HG02870 (cell line): ENCODE measurements around the gene GRIP2.

Source experiments
- ATAC-seq: cut with Tn5 transposase; IDR thresholded peaks from one replicate; pipeline ENCODE4 v1.9.1; 2021; ENCODE audit warnings: mild to moderate bottlenecking, moderate library complexity; ENCODE audit not compliant: unreplicated experiment

GRIP2 gene

DNA sequence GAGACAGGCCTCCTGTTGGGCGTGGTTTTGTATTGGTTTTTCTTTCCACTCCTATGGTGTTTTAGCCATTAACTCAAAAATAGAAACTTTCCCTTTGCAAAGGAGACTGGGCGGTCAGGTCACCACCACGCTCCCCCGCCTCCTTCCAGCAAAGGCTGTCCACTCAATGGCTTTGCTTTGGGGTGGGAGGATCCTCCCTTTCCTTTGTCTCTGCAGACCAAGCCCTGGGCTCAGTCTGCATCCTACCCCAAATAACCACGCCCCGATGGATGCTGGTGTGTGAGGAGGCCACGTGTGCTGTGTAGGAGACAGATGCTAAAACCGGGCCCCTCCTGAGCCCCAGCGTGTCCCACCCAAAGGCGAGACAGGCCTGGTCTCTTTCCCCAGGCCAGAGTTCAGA, 68.5 kb downstream of the GRIP2 start:
- ATAC-seq: no peak

DNA sequence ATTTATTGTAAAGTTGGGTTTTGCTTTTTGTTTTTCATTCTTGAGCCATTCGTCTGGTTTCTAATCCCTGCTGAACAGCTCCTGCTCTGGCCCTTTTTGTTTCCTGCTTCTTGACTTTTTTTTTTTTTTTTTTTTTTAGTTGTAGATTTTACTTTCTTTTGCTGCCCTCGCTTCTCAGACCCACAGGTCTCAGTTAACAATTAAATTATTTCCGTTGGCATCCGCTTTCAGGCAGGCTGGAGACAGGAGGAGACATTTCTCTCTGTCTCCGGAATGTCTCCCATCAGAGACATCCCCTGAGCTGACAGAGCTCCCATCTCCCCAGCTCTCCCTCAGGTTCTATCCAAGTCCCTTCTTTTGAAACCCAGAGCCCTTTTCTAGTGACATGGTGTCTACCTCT, 69.1 kb downstream of the GRIP2 start:
- no peak for ATAC-seq

- no peak for ATAC-seq
These were observed 69.7 kb downstream of the GRIP2 start for GRCh38 chr3:14470461-14470860.

- ATAC-seq: no peak
These were observed 71.5 kb downstream of the GRIP2 start for GRCh38 chr3:14468621-14468981.

DNA sequence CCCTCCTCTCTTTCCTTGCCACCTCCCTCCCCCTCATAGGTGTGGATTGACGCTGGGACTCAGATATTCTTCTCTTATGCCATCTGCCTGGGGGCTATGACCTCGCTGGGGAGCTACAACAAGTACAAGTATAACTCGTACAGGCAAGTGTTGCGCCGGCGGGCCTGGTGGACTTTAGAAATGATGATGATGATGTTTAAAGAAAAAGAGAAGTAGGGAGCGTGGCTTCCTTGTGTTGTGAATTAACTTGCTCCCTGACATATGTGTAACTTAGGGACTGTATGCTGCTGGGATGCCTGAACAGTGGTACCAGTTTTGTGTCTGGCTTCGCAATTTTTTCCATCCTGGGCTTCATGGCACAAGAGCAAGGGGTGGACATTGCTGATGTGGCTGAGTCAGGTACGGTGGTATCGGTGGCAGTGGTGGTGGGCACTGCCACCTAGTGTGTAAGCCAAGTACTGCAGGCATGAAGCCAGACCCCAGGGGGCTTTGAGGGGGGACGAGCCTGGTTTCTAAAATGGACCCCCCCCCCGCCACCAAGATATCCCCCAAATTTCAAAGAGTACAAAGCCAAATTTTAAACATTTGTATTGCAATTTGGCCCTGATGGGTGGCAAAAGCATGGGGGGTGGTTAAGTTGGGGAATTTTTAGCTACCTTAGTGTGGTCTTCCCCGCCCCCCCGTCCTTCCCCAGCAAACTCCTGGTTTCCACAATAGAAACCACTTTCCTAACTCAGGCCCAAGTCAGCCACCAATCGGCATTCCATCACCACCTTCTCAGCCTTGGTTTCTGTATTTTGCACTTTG, 72.1 kb downstream of the GRIP2 start:
- ATAC-seq: no peak

- ATAC-seq: no peak
These were observed 73.8 kb downstream of the GRIP2 start for GRCh38 chr3:14466179-14466903.

DNA sequence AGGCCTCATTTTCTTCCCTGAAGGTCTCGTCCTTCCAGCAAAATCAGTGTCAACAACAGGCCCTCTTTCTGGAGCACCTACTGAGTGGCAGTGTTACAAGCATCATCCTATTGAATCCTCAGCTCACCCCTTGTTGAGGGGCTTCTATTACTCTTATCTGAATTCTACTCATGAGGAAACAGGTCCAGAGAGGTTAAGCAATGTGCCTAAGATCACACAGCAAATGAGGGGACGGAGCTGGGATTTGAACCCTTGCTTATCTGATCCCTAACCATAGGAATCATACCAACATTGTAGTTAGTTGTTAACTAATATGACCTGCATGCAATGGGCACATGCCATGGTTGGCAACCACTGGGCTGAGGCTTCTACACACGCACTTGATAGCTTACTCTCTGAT, 74.7 kb downstream of the GRIP2 start:
- ATAC-seq: no peak

DNA sequence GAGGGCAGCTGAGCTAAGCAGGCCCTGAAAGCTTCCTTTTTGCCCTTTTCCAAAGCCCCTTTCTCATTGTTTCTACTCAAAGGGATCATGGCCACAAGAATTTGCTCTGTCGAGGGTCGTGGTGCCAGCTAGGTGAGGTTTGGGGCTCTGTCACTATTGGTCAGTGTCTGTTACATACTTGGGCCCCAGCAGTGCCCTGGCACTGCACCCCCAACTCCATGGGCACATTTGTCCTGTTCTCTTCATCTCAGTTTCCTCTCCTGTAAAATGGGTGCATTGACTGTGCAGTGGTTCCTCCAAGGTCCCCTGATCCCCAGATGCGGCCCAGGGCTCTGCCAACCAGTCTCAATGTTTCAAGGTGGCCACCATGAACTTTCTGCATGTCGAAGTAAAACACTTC, 75.6 kb downstream of the GRIP2 start:
- ATAC-seq: no peak

DNA sequence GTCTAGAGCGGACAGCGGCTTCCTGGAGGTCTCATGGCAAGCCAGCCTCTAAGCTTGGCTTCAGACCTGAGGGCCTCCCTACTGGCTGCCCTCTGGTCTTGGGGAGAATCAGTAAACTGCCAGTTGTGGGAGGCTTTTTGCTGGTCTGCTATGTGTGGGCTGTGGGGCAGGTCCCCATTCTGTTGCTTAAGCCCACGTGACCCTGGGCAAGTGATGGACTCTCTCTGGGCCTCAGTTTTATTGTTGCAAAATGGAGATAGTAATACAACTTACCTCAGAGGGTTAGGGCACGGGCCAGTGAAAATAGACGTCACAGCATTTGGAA, 76.0 kb downstream of the GRIP2 start:
- ATAC-seq: no peak

DNA sequence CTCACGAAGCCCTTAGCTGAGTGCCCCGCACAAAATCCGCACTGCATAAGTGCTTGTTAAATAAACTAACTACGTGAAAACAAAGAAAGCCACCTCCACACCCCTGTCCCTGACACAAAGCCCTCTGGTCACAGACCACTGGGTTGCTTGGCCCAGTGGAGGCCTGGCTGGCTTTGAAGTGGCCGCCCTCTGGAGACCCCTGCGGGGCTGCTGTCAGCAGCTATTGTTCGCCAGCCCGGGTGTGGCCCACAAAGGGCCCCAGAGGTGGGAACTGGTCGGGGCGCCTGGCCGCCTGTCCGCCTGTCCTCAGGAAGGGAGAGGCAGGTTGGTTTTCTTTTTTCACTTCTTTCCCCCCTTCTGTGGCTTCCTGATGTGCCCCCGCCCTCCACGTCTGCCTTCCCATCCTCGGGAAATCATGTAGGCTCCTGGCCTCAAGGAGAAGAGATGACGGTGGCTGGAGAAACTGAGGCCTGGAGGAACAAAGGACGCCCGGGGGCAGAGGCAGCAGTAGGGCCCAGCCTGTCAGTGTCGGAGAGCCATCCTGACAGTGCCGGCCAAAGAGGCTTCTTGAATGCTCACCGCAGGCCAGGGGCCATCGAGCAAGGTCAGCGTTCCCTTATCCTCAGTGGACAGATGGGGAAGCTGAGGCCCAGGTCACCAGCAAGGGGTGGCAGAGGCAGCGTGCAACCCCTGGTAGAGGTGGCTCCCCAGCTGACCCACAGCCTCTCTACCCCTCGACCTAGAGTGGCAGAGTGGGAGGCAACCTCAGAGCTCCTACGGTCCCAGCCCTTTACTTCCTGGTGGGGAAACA, 76.6 kb downstream of the GRIP2 start:
- no peak for ATAC-seq

DNA sequence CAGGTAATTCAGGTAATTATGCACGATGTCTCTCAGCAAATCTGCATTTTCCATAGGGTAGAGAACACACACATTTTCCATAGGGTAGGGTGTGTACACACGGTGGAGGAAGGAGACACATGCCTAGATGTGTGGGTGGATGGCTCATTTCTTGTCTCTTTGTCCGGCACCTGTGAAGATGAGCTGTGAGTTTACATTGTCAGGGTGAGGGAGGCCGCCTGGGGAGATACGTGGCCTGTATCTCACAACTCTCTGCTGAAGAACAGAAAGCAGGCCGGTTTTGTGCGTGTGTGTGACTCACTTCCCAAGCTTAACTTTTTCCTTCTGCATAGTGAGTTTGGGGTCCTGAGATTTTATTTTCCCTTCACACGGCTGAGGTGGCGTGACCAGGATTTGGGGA, 77.4 kb downstream of the GRIP2 start:
- ATAC-seq: no peak

DNA sequence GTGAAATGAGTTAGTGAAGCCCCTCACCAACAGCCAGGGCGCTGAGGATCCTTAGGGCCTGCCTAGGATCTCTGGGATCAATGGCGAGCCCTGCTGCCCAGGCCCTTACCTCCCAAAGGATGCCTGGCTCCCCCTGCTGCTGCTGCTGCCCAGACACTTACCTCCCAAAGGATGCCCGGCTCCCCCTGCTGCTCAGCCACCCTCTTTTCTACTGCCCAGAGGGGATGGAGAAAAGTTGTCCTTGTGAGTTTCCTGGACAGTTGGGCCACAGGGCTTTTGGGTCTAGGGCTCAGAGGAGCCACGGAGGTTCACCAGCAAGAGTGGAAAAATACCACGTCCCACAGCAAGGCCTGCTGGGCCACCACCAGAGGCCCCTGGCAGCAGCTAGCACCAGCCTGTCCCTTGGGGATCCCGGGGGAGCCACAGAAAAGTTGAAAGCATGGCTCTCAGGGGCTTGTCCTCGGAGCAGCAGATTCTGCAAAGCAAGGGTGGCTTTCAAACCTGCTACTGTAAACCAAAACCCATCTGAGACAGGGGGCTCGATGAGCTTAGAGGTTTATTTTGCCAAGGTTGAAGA, 78.3 kb downstream of the GRIP2 start:
- no peak for ATAC-seq

GRCh38 chr3:14461006-14461747, 79.0 kb downstream of the GRIP2 start:
- no peak for ATAC-seq

- ATAC-seq: no peak
These were observed 79.7 kb downstream of the GRIP2 start for GRCh38 chr3:14460342-14461005.

- ATAC-seq: no peak
These were observed 80.4 kb downstream of the GRIP2 start for GRCh38 chr3:14459787-14460186.

DNA sequence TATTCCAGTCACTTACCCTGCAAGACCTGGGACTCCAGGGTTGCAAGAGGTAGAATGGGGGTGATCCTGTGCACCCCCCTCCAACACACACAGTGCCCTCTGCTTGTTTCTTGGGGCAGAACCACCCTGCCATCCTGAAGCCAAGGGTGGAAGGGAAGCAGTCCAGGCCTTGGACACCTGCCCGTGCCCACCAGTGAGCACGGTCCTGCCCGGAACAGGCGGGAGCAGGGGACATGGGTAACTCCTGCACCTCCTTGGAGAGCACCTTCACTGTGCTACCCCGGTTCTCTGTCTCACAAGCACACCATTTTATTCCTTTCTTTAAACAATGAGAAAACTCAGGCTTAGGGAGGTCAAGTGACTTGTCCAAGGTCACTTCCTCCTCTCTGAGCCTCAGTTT, 80.8 kb downstream of the GRIP2 start:
- no peak for ATAC-seq

GRCh38 chr3:14458434-14459275, 81.5 kb downstream of the GRIP2 start:
- no peak for ATAC-seq

GRCh38 chr3:14457999-14458398, 82.1 kb downstream of the GRIP2 start:
- ATAC-seq: no peak

- ATAC-seq: no peak
These were observed 82.7 kb downstream of the GRIP2 start for GRCh38 chr3:14457481-14457880.
